Aorta (tissue), 4 donors: ENCODE data around the gene CSF2. TPM values are rescaled to one million over a fixed set of nuclear protein-coding genes. Genes with fewer than 3 reads are reported as not detected.

ENCODE experiments used
- polyA plus RNA-seq, 2 donors: library from polyadenylated mRNA; stranded (reverse); fragments of 200-250 nt; gene quantifications; one replicate each; pipeline ENCODE4 v1.2.3, GENCODE V29; 2013
- total RNA-seq, 2 donors: library from RNA; stranded (reverse); fragmentation: NEBNext Ultra II Directional; extraction: Animal tissue kit (Norgen Biotek cat#: 25700); gene quantifications; one replicate each; pipeline ENCODE4 v1.2.1, GENCODE V29; 2021
- donor health status: healthy with polysubstance abuse.
- donor health status: Bipolar disorder and iron deficiency.
- donor health status: DM: no; HTN: no; CAD: no.
- donor health status: DM: yes; HTN: yes; CAD: no.

The CSF2 gene
- total and polyA plus RNA-seq, 4 donors = 0.51 TPM; not detected in 3

Other genes with a start within 250 kb of the CSF2 start
- 1 to 10 TPM; 1.2 to 3.4 TPM for gene MEIKIN, start 128.1 kb upstream of the CSF2 start, total RNA-seq
- not detected for gene MEIKIN, start 128.1 kb upstream of the CSF2 start, polyA plus RNA-seq
- 1 to 10 TPM in 1 of 2 donors, under 1 TPM in 1; 0.42 to 2.3 TPM for gene ACSL6, start 62.1 kb upstream of the CSF2 start, total RNA-seq
- gene ACSL6, start 62.1 kb upstream of the CSF2 start, polyA plus RNA-seq = under 1 TPM; 0.03 to 0.13 TPM
- not detected for gene IL3, start 13.1 kb upstream of the CSF2 start, total RNA-seq
- not detected for gene IL3, start 13.1 kb upstream of the CSF2 start, polyA plus RNA-seq
- gene P4HA2, start 154.1 kb downstream of the CSF2 start, total RNA-seq = 10 to 100 TPM; 39.8 to 68.1 TPM
- 10 to 100 TPM; 19.2 to 29.5 TPM for gene P4HA2, start 154.1 kb downstream of the CSF2 start, polyA plus RNA-seq
- 10 to 100 TPM; 51.5 to 70.9 TPM for gene PDLIM4, start 183.9 kb downstream of the CSF2 start, total RNA-seq
- 10 to 100 TPM; 12.8 to 23.3 TPM for gene PDLIM4, start 183.9 kb downstream of the CSF2 start, polyA plus RNA-seq
- gene SLC22A4, start 220.6 kb downstream of the CSF2 start, total RNA-seq = 1 to 10 TPM; 4.6 to 5.5 TPM
- gene SLC22A4, start 220.6 kb downstream of the CSF2 start, polyA plus RNA-seq = 1 to 10 TPM; 1.3 to 1.7 TPM